ENCODE results near the gene FAM78A.

FAM78A gene

GRCh38 chr9:131312822-131313770, 36.8 kb upstream of the FAM78A start:
- no peak overlapping the region for H3K4me2 ChIP-seq (ENCODE audit: low read depth, low read length, poor library complexity, severe bottlenecking)

GRCh38 chr9:131312246-131312645, 35.9 kb upstream of the FAM78A start:
- Histone ChIP-seq H3K27me3 (ENCODE audit: low read length) (no peaks in the 10 kb centered on the region), H3K9me2 (replicated peaks; ENCODE audit: insufficient read depth, low read length) (no peaks in the 10 kb centered on the region), H2AFZ (ENCODE audit: low read depth, low read length, severe bottlenecking) (no peak overlapping the region), H3K27ac (ENCODE audit: low read depth, low read length) (no peak overlapping the region), H3F3A (ENCODE audit: insufficient read depth) (no peaks in the 10 kb centered on the region), H3K4me2 (ENCODE audit: low read depth, low read length, poor library complexity, severe bottlenecking) (no peak overlapping the region), H3K36me3 (ENCODE audit: low read length) (no peaks in the 10 kb centered on the region), H3K9me3 (ENCODE audit: insufficient read depth, low read length) (no peaks in the 10 kb centered on the region), H3K79me2 (ENCODE audit: insufficient read depth, low read length) (no peaks in the 10 kb centered on the region), H4K20me1 (ENCODE audit: low read depth, low read length) (no peaks in the 10 kb centered on the region), H3K4me3 (ENCODE audit: insufficient read depth, low read length, poor library complexity, severe bottlenecking) (no peak overlapping the region), H3K9ac (ENCODE audit: low read length) (no peak overlapping the region)
- no peak for TF ChIP-seq EZH2phosphoT487 (conservative IDR thresholded peaks at IDR 0.05; ENCODE audit: low read length)
- TF ChIP-seq CTCF (IDR thresholded peaks at IDR 0.05; ENCODE audit: insufficient read depth, low read length, poor library complexity, severe bottlenecking) = no peak

More at GRCh38 chr9:131312822-131313770, 36.8 kb upstream of the FAM78A start:
- Histone ChIP-seq H4K20me1 (ENCODE audit: low read depth, low read length) (no peaks in the 10 kb centered on the region), H3F3A (ENCODE audit: insufficient read depth) (no peaks in the 10 kb centered on the region), H3K27me3 (ENCODE audit: low read length) (no peaks in the 10 kb centered on the region), H3K9me3 (ENCODE audit: insufficient read depth, low read length) (no peaks in the 10 kb centered on the region), H3K9me2 (replicated peaks; ENCODE audit: insufficient read depth, low read length) (no peaks in the 10 kb centered on the region), H3K4me3 (ENCODE audit: insufficient read depth, low read length, poor library complexity, severe bottlenecking) (no peak overlapping the region), H2AFZ (ENCODE audit: low read depth, low read length, severe bottlenecking) (no peak overlapping the region), H3K27ac (ENCODE audit: low read depth, low read length) (no peak overlapping the region), H3K9ac (ENCODE audit: low read length) (no peak overlapping the region), H3K36me3 (ENCODE audit: low read length) (no peaks in the 10 kb centered on the region), H3K79me2 (ENCODE audit: insufficient read depth, low read length) (no peaks in the 10 kb centered on the region)
- TF ChIP-seq CTCF (IDR thresholded peaks at IDR 0.05; ENCODE audit: insufficient read depth, low read length, poor library complexity, severe bottlenecking) (no peak), EZH2phosphoT487 (conservative IDR thresholded peaks at IDR 0.05; ENCODE audit: low read length) (no peak)

GRCh38 chr9:131310833-131311554, 34.7 kb upstream of the FAM78A start:
- Histone ChIP-seq H3K9me3 (ENCODE audit: insufficient read depth, low read length) (no peaks in the 10 kb centered on the region), H3K4me3 (ENCODE audit: insufficient read depth, low read length, poor library complexity, severe bottlenecking) (no peak overlapping the region), H3K27ac (ENCODE audit: low read depth, low read length) (no peak overlapping the region), H3K9me2 (replicated peaks; ENCODE audit: insufficient read depth, low read length) (no peaks in the 10 kb centered on the region), H3K27me3 (ENCODE audit: low read length) (no peaks in the 10 kb centered on the region), H3K4me2 (ENCODE audit: low read depth, low read length, poor library complexity, severe bottlenecking) (no peak overlapping the region), H3F3A (ENCODE audit: insufficient read depth) (no peaks in the 10 kb centered on the region), H4K20me1 (ENCODE audit: low read depth, low read length) (no peaks in the 10 kb centered on the region), H2AFZ (ENCODE audit: low read depth, low read length, severe bottlenecking) (no peak overlapping the region), H3K9ac (ENCODE audit: low read length) (no peak overlapping the region), H3K36me3 (ENCODE audit: low read length) (no peaks in the 10 kb centered on the region), H3K79me2 (ENCODE audit: insufficient read depth, low read length) (no peaks in the 10 kb centered on the region)
- TF ChIP-seq EZH2phosphoT487 (conservative IDR thresholded peaks at IDR 0.05; ENCODE audit: low read length) (no peak), CTCF (IDR thresholded peaks at IDR 0.05; ENCODE audit: insufficient read depth, low read length, poor library complexity, severe bottlenecking) (no peak)
